ENCODE data around the gene NDST3. TPM values are rescaled to one million over a fixed set of nuclear protein-coding genes. Genes with fewer than 3 reads are reported as not detected.

Gene NDST3
- polyA plus RNA-seq, 1 donor (not counting 4 experiments of a cell fraction or from before 2014, with no cell fraction given), result not detected

DNA sequence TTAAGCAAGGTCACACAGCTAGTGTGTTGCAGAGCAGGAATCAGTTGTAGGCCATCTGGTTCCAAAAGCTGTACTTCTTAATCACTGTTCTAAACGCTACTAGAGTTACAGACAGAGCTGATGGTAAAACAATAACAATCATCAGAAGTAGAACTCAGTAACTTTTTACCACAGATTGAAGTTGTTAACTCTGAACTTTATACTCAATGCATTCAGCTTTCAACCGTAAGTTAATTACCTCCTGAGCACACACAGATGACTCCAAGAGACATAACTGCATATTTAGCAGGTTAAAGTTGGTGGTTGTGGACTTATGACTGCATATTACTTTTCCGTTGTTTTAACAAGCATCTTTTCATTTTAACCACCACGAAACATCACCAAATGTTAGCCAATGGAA lies 191.2 kb downstream of the NDST3 start:
- Histone ChIP-seq H3K9me1 (ENCODE audit: control insufficient read depth, extremely low read depth, insufficient read depth, low read length) (no peaks in the 10 kb centered on the region), H3K4me2 (ENCODE audit: control insufficient read depth, extremely low read depth, insufficient read depth, low read depth, low read length) (no peak overlapping the region), H2AFZ (ENCODE audit: control insufficient read depth, low read length) (no peak overlapping the region), H3K4me3 (ENCODE audit: control insufficient read depth in 2 of 3, extremely low read depth in 1 of 3, insufficient read depth in 2 of 3, low read depth in 1 of 3, low read length in 3 of 3) (no peak overlapping the region), H3K9ac (ENCODE audit: control insufficient read depth, extremely low read depth, insufficient read depth, low read length) (no peak overlapping the region), H3K27me3 (ENCODE audit: control insufficient read depth, extremely low read depth, insufficient read depth, low read length) (no peaks in the 10 kb centered on the region), H4K20me1 (ENCODE audit: control insufficient read depth, extremely low read depth, insufficient read depth, low read length) (no peaks in the 10 kb centered on the region), H3K4me1 (ENCODE audit: control insufficient read depth, extremely low read depth, insufficient read depth, low read length) (no peaks in the 10 kb centered on the region), H3K27ac (ENCODE audit: control insufficient read depth, insufficient read depth, low read length) (no peak overlapping the region), H3K79me2 (ENCODE audit: control insufficient read depth, insufficient read depth, low read length) (no peaks in the 10 kb centered on the region), H3K9me3 (ENCODE audit: control insufficient read depth, low read depth, low read length) (no peaks in the 10 kb centered on the region), H3K36me3 (ENCODE audit: control insufficient read depth in 2 of 2, extremely low read depth in 1 of 2, insufficient read depth in 2 of 2, low read length in 2 of 2) (no peaks in the 10 kb centered on the region)
- TF ChIP-seq, protein P1, sequence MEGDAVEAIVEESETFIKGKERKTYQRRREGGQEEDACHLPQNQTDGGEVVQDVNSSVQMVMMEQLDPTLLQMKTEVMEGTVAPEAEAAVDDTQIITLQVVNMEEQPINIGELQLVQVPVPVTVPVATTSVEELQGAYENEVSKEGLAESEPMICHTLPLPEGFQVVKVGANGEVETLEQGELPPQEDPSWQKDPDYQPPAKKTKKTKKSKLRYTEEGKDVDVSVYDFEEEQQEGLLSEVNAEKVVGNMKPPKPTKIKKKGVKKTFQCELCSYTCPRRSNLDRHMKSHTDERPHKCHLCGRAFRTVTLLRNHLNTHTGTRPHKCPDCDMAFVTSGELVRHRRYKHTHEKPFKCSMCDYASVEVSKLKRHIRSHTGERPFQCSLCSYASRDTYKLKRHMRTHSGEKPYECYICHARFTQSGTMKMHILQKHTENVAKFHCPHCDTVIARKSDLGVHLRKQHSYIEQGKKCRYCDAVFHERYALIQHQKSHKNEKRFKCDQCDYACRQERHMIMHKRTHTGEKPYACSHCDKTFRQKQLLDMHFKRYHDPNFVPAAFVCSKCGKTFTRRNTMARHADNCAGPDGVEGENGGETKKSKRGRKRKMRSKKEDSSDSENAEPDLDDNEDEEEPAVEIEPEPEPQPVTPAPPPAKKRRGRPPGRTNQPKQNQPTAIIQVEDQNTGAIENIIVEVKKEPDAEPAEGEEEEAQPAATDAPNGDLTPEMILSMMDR (optimal IDR thresholded peaks at IDR 0.05 in 1 of 3, IDR thresholded peaks at IDR 0.05 in 1 of 3, conservative IDR thresholded peaks at IDR 0.05 in 1 of 3; ENCODE audit: extremely low read depth in 1 of 3, insufficient read depth in 2 of 3, low read length in 3 of 3), result no peak
- no peak for TF ChIP-seq EZH2 (IDR thresholded peaks at IDR 0.05; ENCODE audit: low read length)
- DNase-seq (ENCODE audit: low read depth, low spot score), result no peak
- dilution Hi-C loops (cut with MboI; ENCODE audit: extremely low pct_ligation_motif_present, low sequenced_read_pairs), result no loop called here
- FAIRE-seq, result no peak

DNA sequence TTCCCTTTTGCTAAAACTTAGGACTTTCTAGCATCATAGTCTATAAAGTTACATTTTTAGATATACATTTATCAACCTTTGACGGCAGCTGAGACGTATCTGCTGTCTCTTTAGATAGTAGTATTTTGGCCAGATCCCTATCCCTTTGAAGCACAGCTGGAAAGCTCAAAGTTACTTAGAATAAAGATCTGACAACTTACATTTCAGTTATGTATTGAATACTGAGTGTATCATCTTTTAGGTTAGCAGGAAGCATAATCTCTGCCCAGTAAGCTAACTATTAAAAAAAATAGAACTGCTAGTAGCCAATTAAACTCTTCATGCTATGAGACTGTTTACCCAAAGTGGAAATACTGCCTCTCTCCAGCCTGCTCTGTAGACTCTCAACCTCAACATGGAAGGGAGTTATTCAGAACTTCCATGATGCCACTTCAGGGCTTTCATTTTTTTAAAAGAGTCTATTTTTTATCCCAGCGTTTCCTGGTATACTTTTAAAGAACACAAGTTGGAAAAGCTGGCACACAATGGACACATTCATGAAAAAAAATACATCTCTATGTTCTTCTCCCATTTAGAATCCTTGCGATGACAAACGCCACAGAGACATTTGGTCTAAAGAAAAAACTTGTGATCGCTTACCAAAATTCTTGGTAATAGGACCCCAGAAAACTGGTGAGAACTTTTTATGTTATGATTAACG lies 192.2 kb downstream of the NDST3 start:
- no peak overlapping the region for H3K27ac ChIP-seq (ENCODE audit: control insufficient read depth, insufficient read depth, low read length)
- no peak overlapping the region for H3K4me2 ChIP-seq (ENCODE audit: control insufficient read depth, extremely low read depth, insufficient read depth, low read depth, low read length)
- no peaks in the 10 kb centered on the region for H3K36me3 ChIP-seq (ENCODE audit: control insufficient read depth in 2 of 2, extremely low read depth in 1 of 2, insufficient read depth in 2 of 2, low read length in 2 of 2)
- H3K9me3 ChIP-seq (ENCODE audit: control insufficient read depth, low read depth, low read length), result no peaks in the 10 kb centered on the region
- no peak for TF ChIP-seq EZH2 (IDR thresholded peaks at IDR 0.05; ENCODE audit: low read length)
- TF ChIP-seq, protein P1 (optimal IDR thresholded peaks at IDR 0.05 in 1 of 3, IDR thresholded peaks at IDR 0.05 in 1 of 3, conservative IDR thresholded peaks at IDR 0.05 in 1 of 3; ENCODE audit: extremely low read depth in 1 of 3, insufficient read depth in 2 of 3, low read length in 3 of 3), result no peak
- no peaks in the 10 kb centered on the region for H3K79me2 ChIP-seq (ENCODE audit: control insufficient read depth, insufficient read depth, low read length)
- no peak overlapping the region for H3K4me3 ChIP-seq (ENCODE audit: control insufficient read depth in 2 of 3, extremely low read depth in 1 of 3, insufficient read depth in 2 of 3, low read depth in 1 of 3, low read length in 3 of 3)
- H4K20me1 ChIP-seq (ENCODE audit: control insufficient read depth, extremely low read depth, insufficient read depth, low read length), result no peaks in the 10 kb centered on the region
- H3K27me3 ChIP-seq (ENCODE audit: control insufficient read depth, extremely low read depth, insufficient read depth, low read length), result no peaks in the 10 kb centered on the region
- dilution Hi-C loops (cut with MboI; ENCODE audit: extremely low pct_ligation_motif_present, low sequenced_read_pairs), result no loop called here
- H3K4me1 ChIP-seq (ENCODE audit: control insufficient read depth, extremely low read depth, insufficient read depth, low read length), result no peaks in the 10 kb centered on the region
- FAIRE-seq (no peak), DNase-seq (ENCODE audit: low read depth, low spot score) (no peak)
- H3K9me1 ChIP-seq (ENCODE audit: control insufficient read depth, extremely low read depth, insufficient read depth, low read length), result no peaks in the 10 kb centered on the region
- no peak overlapping the region for H3K9ac ChIP-seq (ENCODE audit: control insufficient read depth, extremely low read depth, insufficient read depth, low read length)
- H2AFZ ChIP-seq (ENCODE audit: control insufficient read depth, low read length), result no peak overlapping the region
